HL-60/S4 treated with retinoic acid at 250 ng/mL for 4 days and 3 days (cell line): ENCODE data around the gene RINL.

ENCODE experiments used
- in situ Hi-C: fragments of 300-500 bp; cut with MboI; formaldehyde crosslinking; loops from 2 replicates; pipeline ENCODE4 v1.7.0; 2022; ENCODE audit warnings: low sequenced_read_pairs

RINL gene, protein sequence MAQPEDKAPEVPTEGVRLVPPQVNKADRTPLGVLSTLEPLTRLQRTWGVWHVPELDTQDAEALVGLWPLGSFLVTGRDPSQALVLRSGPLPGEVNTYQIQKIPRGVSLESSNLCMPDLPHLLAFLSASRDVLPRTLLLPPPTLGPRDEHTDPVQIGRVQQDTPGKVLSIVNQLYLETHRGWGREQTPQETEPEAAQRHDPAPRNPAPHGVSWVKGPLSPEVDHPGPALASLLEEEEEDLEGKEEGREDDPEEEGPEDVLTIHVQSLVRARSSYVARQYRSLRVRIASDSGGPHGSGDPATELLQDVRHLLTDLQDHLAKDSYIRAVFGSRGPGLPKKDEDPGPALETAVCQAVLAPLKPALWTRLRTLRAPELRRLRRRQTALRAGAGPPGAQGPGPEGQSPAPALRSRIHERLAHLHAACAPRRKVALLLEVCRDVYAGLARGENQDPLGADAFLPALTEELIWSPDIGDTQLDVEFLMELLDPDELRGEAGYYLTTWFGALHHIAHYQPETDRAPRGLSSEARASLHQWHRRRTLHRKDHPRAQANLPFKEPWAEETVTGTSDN

DNA sequence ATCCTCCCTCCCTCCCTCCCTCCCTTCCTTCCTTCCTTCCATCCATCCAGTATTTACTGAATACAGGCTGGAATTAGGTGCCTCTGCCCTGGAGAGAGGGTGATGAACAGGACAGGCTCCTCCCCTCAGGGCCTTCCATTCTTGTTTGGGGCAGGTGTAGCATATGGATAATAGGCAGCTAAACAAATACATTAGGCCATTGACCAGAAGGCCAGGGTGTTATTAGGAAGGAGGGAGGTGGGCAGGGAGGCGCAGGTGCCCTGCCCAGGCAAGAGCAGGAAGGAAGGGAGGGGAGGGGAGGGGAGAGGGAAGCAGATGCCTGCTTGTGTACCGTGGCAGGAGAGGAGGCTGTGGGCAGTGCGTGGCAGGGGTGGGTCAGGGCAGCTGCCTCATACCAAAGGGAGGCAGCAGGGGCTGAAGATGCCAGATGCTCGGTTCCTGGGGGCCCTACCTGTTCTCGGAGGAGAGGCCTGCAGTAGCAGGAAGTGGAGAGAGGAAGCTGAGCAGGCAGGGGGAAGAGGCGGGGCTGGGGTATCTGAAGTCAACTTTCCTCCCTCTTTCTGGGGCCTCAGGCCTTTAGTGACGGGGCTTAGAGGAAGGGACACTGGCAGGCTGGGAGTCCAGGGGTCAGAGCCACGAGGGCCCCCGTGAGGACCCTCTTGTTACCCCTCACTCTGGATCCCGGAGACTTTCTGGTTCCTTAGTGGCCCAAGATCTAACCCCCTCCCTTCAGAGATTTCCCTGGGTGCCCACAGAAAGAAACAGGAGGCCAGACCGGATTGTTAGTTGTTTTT, at the start of gene RINL:
RINL (minus strand) TSS at position 495 of the 794 bp plus-strand sequence. CDS start 1,533 bp downstream, outside the sequence.
- in situ Hi-C loops: no loop called here

DNA sequence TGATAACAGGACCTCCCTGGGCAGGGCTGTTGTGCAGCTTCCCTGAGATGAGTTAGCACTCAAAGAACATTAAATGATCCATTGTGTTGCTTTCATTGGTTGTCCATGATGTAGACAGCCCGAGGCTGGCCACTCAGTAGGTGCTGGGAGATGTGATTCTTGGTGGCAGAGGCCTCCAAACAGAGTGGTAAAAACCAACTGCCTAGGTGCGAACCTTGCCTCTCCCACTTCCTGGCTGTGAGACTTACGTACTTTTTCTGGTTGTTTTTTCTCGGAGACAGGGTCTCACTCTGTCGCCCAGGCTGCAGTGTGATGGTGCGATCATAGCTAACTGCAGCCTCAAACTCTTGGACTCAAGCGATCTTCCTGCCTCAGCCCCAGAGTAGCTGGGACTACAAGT, 46.3 kb upstream of the RINL start:
- in situ Hi-C loops: loop anchor here (25.0 kb wide), 1 partner anchor 512 kb away; the partner anchor contains the start of gene FAM98C

DNA sequence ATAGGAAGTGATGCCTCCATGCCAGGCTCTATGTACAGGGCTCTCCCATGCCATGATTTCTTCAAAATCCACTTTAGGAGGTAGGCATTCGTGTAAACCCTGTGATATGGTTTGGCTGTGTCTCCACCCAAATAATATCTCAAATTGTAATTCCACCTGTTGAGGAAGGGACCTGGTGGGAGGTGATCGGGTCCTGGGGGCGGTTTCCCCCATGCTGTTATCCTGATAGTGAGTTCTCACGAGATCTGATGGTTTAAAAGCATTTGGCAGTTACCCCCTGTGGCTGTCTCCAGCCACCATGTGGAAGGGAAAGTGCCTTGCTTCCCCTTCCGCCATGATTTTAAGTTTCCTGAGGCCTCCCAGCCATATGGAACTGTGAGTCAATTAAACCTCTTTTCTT, 44.4 kb upstream of the RINL start:
- in situ Hi-C loops: loop anchor here (25.0 kb wide), 1 partner anchor 510 kb away; the partner anchor contains the start of gene FAM98C

DNA sequence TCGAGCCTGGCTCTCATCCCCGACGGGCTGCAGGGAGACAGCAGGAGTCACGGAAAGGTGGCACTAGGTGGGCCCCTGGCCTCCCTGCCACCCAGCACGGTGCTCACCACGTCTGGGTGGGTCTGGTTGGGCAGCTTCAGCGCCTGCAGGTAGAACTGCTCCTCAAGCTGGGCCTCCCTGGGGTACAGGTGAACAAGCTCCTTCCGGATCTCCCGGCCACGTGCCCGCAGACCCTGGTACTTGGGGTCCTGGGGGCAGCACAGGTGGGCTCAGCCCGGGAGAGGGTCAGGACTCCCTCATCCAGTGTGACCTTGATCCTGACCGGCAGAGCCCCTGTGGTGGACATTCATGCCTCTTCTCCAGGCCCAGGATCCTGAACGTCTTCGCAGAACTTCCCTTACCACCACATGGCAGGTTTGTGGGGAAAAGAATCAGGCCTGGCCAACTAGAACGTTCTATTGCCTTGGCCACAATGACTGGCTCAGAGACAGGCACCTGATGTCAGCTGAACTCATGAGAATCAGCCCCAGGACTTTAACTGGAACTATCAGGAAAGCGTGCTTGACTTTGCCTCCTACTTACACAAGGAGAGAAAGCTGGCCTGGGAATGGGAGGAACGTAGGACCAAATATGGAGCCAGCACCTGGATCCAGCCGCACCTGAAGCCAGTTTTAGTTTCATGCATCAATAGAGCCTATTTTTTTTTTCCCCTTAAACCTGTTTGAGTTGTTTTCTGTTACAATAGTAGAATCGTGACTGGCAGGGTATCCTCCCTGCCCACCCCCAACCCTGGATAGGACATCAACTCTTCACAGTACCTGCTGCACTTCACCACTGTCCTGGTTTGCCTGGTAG, 43.6 kb upstream of the RINL start:
- in situ Hi-C loops: loop anchor here (25.0 kb wide), 1 partner anchor 509 kb away; the partner anchor contains the start of gene FAM98C

DNA sequence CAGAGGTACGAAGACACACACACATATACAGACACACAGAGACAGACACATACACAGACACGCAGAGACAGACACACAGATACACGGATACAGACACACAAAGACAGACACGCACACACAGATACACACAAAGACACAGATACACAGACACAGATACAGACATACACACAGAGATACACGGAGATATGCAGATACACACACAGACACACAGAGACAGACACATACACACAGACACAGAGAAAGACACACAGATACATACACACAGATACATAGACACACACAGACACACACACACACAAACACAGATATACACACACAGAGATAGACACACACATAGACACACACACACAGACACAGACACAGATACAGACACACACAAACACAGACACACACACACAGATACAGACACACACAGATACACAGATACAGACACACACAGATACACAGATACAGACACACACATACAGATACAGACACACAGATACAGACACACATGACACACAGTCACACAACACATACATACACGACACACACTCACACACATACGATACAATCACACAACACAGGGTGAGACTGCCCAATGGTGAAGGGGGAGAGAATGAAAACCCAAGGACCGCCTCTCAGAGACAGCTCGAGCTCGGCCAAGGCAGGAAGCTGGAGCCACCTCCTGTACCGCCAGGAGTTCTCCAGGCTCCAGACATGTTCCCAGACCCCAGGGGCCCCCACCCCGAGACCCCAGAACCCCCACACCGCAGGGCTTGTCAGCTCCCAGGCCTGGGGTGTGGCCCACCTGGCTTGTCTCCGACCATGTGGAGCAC, 42.7 kb upstream of the RINL start:
- in situ Hi-C loops: loop anchor here (25.0 kb wide), 1 partner anchor 509 kb away; the partner anchor contains the start of gene FAM98C

DNA sequence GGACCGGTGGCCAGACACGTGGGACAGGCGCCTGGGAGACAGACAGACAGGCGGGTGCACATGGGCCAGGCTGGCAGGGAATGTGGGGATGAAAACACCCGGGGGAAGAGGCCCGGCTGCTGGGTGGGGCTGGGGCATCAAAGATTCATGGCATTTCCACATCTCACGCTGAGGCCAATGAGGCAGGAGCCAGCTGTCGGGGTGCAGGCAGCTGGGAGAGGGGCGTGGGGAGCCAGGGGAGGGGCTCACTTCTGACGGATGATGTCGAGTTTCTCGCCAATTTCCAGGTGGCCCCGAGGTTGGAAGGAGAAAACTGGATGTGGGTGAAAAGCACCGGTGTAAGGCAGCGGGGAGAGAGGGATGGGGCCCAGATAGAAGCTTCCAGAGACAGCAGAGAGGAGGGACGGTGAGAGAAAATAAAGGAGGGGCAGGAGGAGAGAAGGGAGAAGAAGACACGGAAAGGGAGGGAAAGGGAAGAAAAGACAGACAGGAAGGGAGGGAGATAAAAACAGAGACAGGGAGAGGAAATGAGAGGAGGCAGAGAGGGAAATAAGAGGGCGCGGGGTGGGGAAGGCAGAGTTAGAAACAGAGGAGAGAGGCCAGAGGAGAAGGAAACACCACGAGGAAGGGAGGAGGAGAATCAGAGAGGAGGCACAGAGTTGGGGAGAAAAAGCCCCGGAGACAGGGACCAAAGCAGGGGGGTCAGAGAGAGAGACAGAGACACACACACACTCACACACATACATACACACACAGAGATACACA, 41.9 kb upstream of the RINL start:
- in situ Hi-C loops: loop anchor here (25.0 kb wide), 1 partner anchor 508 kb away; the partner anchor contains the start of gene FAM98C

DNA sequence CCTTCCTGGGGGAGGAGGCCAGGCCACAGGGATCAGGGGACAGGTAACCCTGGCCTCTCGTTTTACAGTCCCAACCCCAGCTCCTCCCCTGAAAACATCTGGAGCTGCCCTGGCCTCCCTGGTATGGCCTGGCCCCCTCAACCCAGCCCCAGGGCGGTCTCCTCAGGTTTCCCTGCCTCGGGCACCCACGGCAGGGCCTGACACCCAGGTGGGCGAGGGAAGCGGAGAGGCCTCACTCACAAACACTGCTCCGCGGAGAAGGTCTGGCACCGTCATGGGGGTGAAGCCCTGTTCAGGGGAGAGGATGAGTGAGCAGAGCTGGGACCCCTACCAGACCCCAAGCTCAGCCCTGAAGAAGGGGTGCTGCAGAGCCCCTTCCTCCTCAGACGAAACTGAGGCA, 40.5 kb upstream of the RINL start:
- in situ Hi-C loops: loop anchor here (25.0 kb wide), 1 partner anchor 506 kb away; the partner anchor contains the start of gene FAM98C

DNA sequence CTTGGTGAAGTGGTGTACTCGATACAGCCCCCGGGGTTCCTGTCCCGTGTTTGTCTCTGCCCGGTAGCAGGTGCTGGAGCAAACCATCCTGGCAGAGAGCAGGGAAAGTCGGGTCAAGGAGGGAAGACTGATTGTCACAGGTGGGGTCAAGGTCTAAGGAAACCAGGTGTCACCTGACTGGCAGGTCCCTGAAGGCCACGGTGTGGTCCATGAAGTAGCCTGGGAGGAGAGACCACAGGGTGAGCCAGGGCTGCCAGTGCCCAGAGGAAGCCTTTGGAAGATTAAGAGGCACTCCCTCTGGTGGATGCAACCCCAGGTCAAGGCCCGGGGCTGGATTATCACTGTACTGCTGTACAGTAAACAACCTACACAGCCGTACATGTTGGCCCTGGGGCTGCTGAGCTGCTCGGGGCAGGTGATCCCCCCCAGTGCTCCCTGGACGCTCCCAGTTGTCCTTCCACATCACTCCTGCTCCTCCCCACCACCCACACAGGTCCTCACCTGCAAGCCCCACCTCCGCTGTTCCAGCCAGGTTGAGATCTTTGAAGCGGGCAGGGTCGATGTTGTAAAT, 39.9 kb upstream of the RINL start:
- in situ Hi-C loops: loop anchor here (25.0 kb wide), 1 partner anchor 506 kb away; the partner anchor contains the start of gene FAM98C

DNA sequence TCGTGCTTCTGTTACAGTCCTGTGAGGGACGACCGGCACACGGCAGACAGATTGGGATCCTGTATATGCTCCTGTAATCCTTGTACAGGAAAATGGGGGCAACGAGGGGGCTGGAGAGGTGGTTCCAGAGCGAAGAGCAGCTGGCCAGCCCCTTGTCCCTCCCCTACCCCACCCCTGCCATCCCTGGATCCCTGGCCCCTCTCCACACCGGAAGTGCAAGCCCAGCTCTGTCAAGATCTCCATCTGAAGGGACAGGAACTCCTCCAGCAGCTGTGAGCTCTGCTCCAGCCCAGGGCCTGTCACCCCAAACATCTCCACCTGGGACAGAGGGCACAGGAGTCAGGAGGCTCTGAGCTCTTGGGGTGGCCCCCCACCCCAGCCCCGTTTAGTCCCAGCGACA, 39.4 kb upstream of the RINL start:
- in situ Hi-C loops: loop anchor here (25.0 kb wide), 1 partner anchor 505 kb away; the partner anchor contains the start of gene FAM98C

DNA sequence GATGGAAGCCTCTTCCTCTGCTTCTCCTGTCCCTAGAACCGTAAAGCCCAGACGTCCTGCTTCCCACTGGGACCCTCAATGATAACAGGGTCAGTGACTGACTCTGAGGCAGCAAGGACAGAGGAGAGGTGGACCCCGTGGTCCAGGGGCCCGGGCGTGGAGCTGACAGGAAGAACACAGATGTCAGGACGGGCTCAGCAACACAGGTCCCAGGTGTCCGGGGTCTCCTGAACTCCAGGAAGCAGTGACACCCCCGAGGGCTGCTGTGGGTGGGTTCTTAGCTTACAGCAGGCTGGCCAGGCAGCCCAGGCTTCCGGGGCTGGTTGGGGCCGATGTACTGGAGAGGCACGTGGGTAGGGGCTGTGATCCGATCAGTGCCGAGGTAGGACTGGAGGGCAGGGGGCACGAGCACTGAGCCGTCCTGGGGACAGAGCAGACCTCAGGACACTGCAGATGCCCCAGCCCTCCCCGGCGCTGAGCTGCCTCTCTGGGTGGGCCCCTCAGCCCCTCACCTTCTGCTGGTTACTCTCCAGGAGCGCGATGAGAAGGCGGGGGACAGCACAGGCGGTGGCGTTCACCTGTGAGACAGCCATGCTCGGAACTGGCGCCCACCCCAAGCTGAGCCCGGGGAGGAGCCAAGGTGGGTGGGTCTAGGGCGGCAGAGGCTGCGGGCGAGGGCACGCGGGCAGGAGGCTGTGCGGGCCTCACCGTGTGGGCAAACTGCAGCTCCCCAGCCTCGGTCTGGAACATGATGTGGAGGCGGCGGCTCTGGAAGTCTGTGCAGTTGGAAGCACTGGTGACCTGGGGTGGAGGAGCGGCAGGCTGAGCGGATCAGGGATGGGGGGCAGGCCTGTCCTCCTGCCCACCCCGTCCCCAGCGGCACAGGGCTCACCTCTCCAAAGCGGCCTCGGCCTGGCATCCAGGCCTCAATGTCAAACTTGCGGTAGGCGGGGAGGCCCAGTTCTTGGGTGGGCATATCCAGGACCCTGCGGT, 37.5 kb upstream of the RINL start:
- in situ Hi-C loops: loop anchor here (25.0 kb wide), 1 partner anchor 503 kb away; the partner anchor contains the start of gene FAM98C

DNA sequence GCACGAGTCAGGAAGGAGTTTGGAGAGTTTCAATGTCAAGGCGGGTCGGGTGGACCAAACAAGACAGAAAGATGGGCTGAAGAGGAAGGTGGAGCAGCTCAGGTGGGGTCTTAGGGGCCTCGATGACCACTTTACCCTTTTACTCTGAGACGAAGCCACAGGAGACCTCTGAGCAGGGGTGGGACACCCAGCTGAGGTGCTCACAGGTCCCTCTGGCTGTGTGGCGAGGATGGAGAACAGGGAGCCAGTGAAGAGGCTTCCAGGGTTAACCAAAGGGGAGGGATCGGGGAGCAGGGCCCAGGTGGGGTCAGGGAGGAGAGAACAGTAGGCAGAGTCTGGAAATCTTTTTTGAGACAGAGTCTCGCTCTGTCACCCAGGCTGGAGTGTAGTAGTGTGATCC, 35.9 kb upstream of the RINL start:
- in situ Hi-C loops: loop anchor here (25.0 kb wide), 1 partner anchor 502 kb away; the partner anchor contains the start of gene FAM98C

DNA sequence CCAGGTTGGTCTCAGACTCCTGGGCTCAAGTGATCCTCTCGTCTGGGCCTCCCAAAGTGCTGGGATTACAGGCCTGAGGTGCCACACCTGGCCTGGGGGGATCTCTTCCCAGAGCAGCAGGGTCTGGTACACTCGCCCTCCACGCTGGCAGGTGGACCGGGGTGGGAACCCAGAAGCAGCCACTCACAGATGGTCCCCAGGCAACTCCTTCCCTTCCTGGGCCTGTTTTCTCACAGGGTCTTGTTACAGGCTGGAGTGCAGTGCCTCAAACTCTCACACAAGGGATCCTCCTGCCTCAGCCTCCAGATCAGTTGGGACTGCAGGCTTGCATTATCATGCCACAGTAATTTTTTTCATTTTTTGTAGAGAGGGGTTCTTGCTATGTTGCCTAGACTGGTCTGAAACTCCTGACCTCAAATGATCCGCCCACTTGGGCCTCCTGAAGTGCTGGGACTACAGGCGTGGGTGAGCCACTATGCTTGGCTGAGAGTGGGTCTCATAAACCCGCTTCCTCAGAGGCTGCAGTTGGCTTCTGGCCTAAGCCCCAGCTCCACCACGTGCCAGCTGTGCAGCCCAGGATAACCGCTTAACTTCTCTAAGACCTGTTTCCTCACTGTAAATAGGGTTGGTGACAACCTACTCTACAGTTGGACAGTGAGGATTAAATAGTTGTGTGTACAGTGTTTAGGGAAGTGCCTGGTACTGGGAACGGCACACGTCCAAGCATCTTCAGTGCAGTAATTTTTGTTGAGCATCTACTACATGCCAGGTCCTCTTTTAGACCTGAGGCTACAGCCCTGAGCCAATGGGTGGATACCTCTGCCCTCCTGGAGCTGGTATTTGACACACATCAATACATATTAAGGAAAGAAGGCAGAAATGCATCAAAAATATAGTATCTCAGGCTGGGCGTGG, 34.8 kb upstream of the RINL start:
- in situ Hi-C loops: loop anchor here (25.0 kb wide), 1 partner anchor 501 kb away; the partner anchor contains the start of gene FAM98C

DNA sequence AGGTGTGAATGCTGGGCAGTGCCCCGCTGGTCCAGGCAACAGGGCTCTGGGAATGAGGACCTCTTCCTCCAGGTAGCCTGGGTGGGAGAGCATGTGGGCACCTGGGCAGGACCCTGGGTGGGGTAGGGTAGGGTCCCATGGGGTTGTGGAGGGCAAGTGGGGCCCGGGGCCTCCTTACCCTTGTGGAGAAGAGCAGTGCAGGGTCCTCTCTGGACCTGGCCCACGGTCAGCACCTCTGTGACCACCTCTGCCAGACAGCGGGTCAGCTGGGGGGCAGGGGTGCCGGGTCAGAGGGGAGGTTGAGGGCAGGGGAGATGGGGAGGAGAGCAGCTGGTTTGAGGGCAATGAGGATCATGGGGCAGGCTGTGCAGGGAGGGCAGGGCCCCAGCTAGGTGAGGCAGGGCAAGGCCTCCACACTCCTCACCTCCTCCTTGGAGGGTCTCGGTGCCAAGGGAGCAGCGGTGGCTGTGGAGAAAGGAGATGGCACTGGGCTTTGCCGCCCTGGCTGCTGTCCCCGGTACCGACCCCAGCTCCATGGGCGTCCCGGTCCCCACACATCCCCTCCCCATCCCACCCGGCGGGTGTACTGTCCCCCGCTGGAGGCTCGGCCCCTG, 33.4 kb upstream of the RINL start:
- in situ Hi-C loops: loop anchor here (25.0 kb wide), 1 partner anchor 499 kb away; the partner anchor contains the start of gene FAM98C

DNA sequence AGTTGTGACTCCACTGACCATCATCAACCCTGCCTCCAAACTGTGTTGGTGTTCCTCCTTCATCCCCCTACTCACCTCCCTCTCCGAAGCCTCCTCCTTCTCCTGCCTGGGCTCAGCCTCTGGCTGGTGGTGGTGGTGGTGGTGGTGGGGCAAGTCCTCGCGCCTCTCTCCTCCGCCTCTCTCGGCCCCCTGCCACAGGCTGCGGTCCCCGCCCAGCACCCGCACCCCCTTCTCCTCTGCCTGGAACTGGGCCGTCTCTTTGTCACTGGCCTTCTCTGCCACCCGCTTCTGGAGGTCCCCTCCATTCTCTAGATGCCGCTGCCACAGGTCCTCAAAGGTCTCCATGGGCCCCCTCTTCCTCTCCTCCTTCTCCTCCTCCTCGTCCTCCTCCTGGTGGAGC, 32.4 kb upstream of the RINL start:
- in situ Hi-C loops: loop anchor here (25.0 kb wide), 1 partner anchor 498 kb away; the partner anchor contains the start of gene FAM98C

DNA sequence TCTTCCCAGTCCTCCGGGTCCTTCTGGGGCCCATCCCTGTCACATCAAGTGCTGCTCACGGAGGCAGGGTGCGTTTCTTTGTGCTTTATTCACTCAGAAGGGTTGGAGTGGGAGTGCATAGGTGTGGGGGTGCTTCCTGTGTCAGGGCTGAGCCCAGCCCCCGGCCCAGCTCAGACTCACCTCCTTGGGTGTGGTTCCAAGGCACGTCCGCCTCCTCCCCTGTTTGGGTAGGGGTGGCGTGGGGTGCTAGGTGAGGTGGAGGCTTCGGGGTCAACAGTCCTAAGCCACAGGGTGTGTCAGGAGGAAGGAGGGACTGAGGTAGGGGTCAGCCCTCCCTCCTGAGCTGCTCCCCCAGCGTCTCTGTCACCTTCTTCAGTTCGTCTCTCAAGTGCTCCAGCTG, 30.8 kb upstream of the RINL start:
- in situ Hi-C loops: loop anchor here (25.0 kb wide), 1 partner anchor 497 kb away; the partner anchor contains the start of gene FAM98C
